Right lobe of liver (tissue), 4 donors: Measurements from ENCODE around the gene CCL5.

ENCODE experiments used
- CTCF ChIP-seq, 4 donors: fragments of 200-600 bp in 3 of 4; fragments of 450-650 bp in 1 of 4; IDR thresholded peaks; one replicate each; pipeline versions ENCODE4 v1.5.1 to v1.8.0; 2016 to 2022; ENCODE audit warnings: antibody characterized with exemption in 4 of 4, mild to moderate bottlenecking in 2 of 4
- POLR2A ChIP-seq: fragments of 450-650 bp; IDR thresholded peaks from one replicate; pipeline ENCODE4 v1.6.1; 2017; ENCODE audit warnings: antibody characterized with exemption, mild to moderate bottlenecking
- donor health status: DM: no; HTN: no; CAD: no.
- donor health status: DM: no; HTN: no; CAD: no.
- donor health status: DM: no; HTN: yes; CAD: no.

GRCh38 chr17:35892091-35893035 lies 12.2 kb upstream of the CCL5 start:
- no peak for TF ChIP-seq CTCF (IDR thresholded peaks at IDR 0.05)
- no peak for TF ChIP-seq POLR2A
